SU-DHL-6 (cell line): ENCODE data around the gene C2orf92.

Experiments used
- CTCF ChIP-seq: fragments of 200-600 bp; sonication (generic); IDR thresholded peaks from one replicate; pipeline ENCODE4 v1.5.1; 2017; ENCODE audit warnings: antibody characterized with exemption, mild to moderate bottlenecking, low read length, moderate library complexity; ENCODE audit not compliant: insufficient read depth, poor library complexity, severe bottlenecking
- EZH2phosphoT487 ChIP-seq: fragments of 200-600 bp; sonication (generic), shearing (Covaris generic); conservative IDR thresholded peaks from 2 replicates; pipeline ENCODE4 v1.6.1; 2018; ENCODE audit warnings: mild to moderate bottlenecking, antibody characterized with exemption, low read length, moderate library complexity, mixed read lengths

- no peak for TF ChIP-seq CTCF
- no peak for TF ChIP-seq EZH2phosphoT487
Measured at GRCh38 chr2:97676620-97677019, 7.1 kb downstream of the C2orf92 start.
